ENCODE measurements around the gene CPNE7. TPM values are rescaled to one million over a fixed set of nuclear protein-coding genes. Genes with fewer than 3 reads are reported as not detected.

CPNE7 gene
- polyA plus RNA-seq, 1 donor from 2014 or later = 0.15 TPM

DNA sequence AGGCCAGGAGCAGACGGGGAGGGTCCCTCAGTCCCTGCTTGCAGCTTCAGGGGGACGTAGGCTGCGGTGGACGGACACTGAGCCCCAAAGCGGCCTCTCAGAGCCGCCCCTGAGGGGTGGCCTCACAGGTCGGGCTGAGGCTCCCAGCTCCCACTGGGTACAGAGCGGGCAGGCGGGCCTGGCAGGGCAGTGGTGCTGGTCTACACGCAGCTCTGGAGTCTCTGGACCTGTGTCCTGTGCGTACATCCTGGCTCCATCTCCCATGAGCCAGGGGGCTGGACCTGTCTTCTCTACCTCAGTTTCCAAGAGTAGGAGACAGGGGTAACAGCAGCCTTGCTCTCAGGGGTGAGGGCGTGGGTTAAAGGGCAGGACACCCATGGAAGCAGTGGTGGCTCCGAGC, 39.6 kb downstream of the CPNE7 start:
- no peaks in the 10 kb centered on the region for H3K9me3 ChIP-seq (ENCODE audit: low read length)
- no peaks in the 10 kb centered on the region for H3K36me3 ChIP-seq (ENCODE audit: insufficient read depth, low read length)
- H3K9me2 ChIP-seq (ENCODE audit: insufficient read depth, low read length) = no peaks in the 10 kb centered on the region
- no peaks in the 10 kb centered on the region for H3F3A ChIP-seq (ENCODE audit: insufficient read depth, low read length, poor library complexity, severe bottlenecking)
- TF ChIP-seq POLR2AphosphoS5 (IDR thresholded peaks at IDR 0.05) (no peak), EZH2 (IDR thresholded peaks at IDR 0.05; ENCODE audit: borderline replicate concordance, insufficient read depth, low read length, poor library complexity, severe bottlenecking) (no peak), EP300 (conservative IDR thresholded peaks at IDR 0.05; ENCODE audit: poor library complexity, severe bottlenecking) (no peak), TAF1 (IDR thresholded peaks at IDR 0.05; ENCODE audit: low read depth) (no peak), MXI1 (conservative IDR thresholded peaks at IDR 0.05; ENCODE audit: poor library complexity, severe bottlenecking) (no peak), SMC3 (conservative IDR thresholded peaks at IDR 0.05; ENCODE audit: poor library complexity) (no peak)
- TF ChIP-seq, protein P1, sequence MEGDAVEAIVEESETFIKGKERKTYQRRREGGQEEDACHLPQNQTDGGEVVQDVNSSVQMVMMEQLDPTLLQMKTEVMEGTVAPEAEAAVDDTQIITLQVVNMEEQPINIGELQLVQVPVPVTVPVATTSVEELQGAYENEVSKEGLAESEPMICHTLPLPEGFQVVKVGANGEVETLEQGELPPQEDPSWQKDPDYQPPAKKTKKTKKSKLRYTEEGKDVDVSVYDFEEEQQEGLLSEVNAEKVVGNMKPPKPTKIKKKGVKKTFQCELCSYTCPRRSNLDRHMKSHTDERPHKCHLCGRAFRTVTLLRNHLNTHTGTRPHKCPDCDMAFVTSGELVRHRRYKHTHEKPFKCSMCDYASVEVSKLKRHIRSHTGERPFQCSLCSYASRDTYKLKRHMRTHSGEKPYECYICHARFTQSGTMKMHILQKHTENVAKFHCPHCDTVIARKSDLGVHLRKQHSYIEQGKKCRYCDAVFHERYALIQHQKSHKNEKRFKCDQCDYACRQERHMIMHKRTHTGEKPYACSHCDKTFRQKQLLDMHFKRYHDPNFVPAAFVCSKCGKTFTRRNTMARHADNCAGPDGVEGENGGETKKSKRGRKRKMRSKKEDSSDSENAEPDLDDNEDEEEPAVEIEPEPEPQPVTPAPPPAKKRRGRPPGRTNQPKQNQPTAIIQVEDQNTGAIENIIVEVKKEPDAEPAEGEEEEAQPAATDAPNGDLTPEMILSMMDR (IDR thresholded peaks at IDR 0.05; ENCODE audit: poor library complexity, severe bottlenecking) = no peak
- no peak overlapping the region for H3K27ac ChIP-seq (ENCODE audit: low read length)
- no peak overlapping the region for H3K9ac ChIP-seq (ENCODE audit: low read length)
- H3K4me3 ChIP-seq (ENCODE audit: low read length) = no peak overlapping the region
- H3K27me3 ChIP-seq (ENCODE audit: insufficient read depth, low read depth, low read length) = no peaks in the 10 kb centered on the region
- no peaks in the 10 kb centered on the region for H4K20me1 ChIP-seq (ENCODE audit: insufficient read depth)
- H3K4me2 ChIP-seq (ENCODE audit: low read length) = no peak overlapping the region
- H2AFZ ChIP-seq (ENCODE audit: low read depth, low read length) = no peak overlapping the region
- no peaks in the 10 kb centered on the region for H3K79me2 ChIP-seq (replicated peaks; ENCODE audit: insufficient read depth, low read length)

GRCh38 chr16:89615596-89616090, 40.1 kb downstream of the CPNE7 start:
- Histone ChIP-seq H3K36me3 (ENCODE audit: insufficient read depth, low read length) (no peaks in the 10 kb centered on the region), H4K20me1 (ENCODE audit: insufficient read depth) (no peaks in the 10 kb centered on the region), H3K9me3 (ENCODE audit: low read length) (no peaks in the 10 kb centered on the region), H3K27me3 (ENCODE audit: insufficient read depth, low read depth, low read length) (no peaks in the 10 kb centered on the region), H3K9ac (ENCODE audit: low read length) (no peak overlapping the region), H3F3A (ENCODE audit: insufficient read depth, low read length, poor library complexity, severe bottlenecking) (no peaks in the 10 kb centered on the region), H3K9me2 (ENCODE audit: insufficient read depth, low read length) (no peaks in the 10 kb centered on the region), H3K27ac (ENCODE audit: low read length) (no peak overlapping the region), H2AFZ (ENCODE audit: low read depth, low read length) (no peak overlapping the region), H3K79me2 (replicated peaks; ENCODE audit: insufficient read depth, low read length) (no peaks in the 10 kb centered on the region), H3K4me2 (ENCODE audit: low read length) (no peak overlapping the region), H3K4me3 (ENCODE audit: low read length) (no peak overlapping the region)
- TF ChIP-seq MXI1 (conservative IDR thresholded peaks at IDR 0.05; ENCODE audit: poor library complexity, severe bottlenecking) = no peak
- TF ChIP-seq, protein P1 (IDR thresholded peaks at IDR 0.05; ENCODE audit: poor library complexity, severe bottlenecking) = peak; percentile 30

GRCh38 chr16:89616623-89617022, 41.1 kb downstream of the CPNE7 start:
- Histone ChIP-seq H3F3A (ENCODE audit: insufficient read depth, low read length, poor library complexity, severe bottlenecking) (no peaks in the 10 kb centered on the region), H3K9me3 (ENCODE audit: low read length) (no peaks in the 10 kb centered on the region), H3K36me3 (ENCODE audit: insufficient read depth, low read length) (no peaks in the 10 kb centered on the region), H3K4me2 (ENCODE audit: low read length) (no peak overlapping the region), H3K9ac (ENCODE audit: low read length) (no peak overlapping the region), H2AFZ (ENCODE audit: low read depth, low read length) (no peak overlapping the region), H3K9me2 (ENCODE audit: insufficient read depth, low read length) (no peaks in the 10 kb centered on the region), H3K4me3 (ENCODE audit: low read length) (no peak overlapping the region), H3K27me3 (ENCODE audit: insufficient read depth, low read depth, low read length) (no peaks in the 10 kb centered on the region), H4K20me1 (ENCODE audit: insufficient read depth) (no peaks in the 10 kb centered on the region), H3K79me2 (replicated peaks; ENCODE audit: insufficient read depth, low read length) (no peaks in the 10 kb centered on the region), H3K27ac (ENCODE audit: low read length) (no peak overlapping the region)
- TF ChIP-seq POLR2AphosphoS5 (IDR thresholded peaks at IDR 0.05) = no peak
- TF ChIP-seq, protein P1 (IDR thresholded peaks at IDR 0.05; ENCODE audit: poor library complexity, severe bottlenecking) = no peak
- no peak for TF ChIP-seq EP300 (conservative IDR thresholded peaks at IDR 0.05; ENCODE audit: poor library complexity, severe bottlenecking)
- TF ChIP-seq, protein P2, sequence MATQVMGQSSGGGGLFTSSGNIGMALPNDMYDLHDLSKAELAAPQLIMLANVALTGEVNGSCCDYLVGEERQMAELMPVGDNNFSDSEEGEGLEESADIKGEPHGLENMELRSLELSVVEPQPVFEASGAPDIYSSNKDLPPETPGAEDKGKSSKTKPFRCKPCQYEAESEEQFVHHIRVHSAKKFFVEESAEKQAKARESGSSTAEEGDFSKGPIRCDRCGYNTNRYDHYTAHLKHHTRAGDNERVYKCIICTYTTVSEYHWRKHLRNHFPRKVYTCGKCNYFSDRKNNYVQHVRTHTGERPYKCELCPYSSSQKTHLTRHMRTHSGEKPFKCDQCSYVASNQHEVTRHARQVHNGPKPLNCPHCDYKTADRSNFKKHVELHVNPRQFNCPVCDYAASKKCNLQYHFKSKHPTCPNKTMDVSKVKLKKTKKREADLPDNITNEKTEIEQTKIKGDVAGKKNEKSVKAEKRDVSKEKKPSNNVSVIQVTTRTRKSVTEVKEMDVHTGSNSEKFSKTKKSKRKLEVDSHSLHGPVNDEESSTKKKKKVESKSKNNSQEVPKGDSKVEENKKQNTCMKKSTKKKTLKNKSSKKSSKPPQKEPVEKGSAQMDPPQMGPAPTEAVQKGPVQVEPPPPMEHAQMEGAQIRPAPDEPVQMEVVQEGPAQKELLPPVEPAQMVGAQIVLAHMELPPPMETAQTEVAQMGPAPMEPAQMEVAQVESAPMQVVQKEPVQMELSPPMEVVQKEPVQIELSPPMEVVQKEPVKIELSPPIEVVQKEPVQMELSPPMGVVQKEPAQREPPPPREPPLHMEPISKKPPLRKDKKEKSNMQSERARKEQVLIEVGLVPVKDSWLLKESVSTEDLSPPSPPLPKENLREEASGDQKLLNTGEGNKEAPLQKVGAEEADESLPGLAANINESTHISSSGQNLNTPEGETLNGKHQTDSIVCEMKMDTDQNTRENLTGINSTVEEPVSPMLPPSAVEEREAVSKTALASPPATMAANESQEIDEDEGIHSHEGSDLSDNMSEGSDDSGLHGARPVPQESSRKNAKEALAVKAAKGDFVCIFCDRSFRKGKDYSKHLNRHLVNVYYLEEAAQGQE (IDR thresholded peaks at IDR 0.05; ENCODE audit: borderline replicate concordance) = no peak
- TF ChIP-seq EZH2 (IDR thresholded peaks at IDR 0.05; ENCODE audit: borderline replicate concordance, insufficient read depth, low read length, poor library complexity, severe bottlenecking) = no peak
- TF ChIP-seq MXI1 (conservative IDR thresholded peaks at IDR 0.05; ENCODE audit: poor library complexity, severe bottlenecking) = no peak
- no peak for TF ChIP-seq SMC3 (conservative IDR thresholded peaks at IDR 0.05; ENCODE audit: poor library complexity)
- TF ChIP-seq RAD21 (conservative IDR thresholded peaks at IDR 0.05) = no peak
- no peak for TF ChIP-seq TAF1 (IDR thresholded peaks at IDR 0.05; ENCODE audit: low read depth)
